GM12873 (cell line): Measurements from ENCODE around the gene SH3BP5L.

ENCODE experiments used
- TF ChIP-seq, protein P1 (sequence below): IDR thresholded peaks from 2 replicates; pipeline ENCODE4 v1.5.1; 2012; ENCODE audit warnings: low read depth, mild to moderate bottlenecking, moderate library complexity, low read length, control low read depth; ENCODE audit not compliant: insufficient read depth; ENCODE audit errors: missing control alignments

The SH3BP5L gene

DNA sequence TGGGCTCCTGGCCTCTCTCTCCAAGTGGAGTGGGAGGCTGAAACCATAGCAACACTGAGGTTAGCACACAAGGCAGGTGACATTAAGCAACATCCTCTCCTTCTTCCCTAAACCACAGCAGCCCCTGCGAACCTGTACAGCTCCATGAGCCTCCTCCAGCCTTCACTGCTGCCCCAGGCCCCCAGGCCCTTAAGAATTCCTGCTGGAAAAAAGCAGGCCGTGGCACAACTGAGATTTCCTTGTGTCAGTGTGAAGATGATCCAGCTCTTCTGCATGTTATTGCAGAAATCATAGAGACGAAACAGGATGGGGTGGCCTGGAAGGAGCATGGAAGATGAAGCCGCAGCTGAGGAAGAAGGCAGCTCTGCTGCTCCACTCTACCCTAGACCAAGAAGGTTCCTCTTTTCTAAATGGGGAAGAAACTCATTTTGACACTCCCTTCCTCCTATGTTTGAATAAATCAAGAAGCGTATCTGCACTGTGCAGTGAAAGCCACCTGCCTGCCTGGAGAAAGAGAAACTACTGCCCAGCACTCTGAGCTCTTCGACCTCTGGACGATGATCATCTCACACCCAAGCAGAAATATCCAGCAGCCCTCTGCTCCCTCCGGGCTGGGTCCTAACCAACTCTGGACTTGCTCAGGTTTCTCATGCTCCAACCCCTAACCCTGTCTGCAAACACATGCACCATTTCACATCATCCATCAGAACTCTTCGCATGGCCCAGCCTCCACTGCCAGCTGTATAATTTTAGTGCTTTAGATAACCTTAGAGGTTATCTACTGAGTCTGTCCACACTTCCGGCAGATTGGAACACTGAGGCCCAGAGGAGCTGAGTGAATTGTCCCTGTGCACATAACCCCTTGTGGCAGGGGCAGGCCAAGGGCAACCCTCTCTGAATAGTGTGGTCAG, 20.7 kb downstream of the SH3BP5L start:
- TF ChIP-seq, protein P1, sequence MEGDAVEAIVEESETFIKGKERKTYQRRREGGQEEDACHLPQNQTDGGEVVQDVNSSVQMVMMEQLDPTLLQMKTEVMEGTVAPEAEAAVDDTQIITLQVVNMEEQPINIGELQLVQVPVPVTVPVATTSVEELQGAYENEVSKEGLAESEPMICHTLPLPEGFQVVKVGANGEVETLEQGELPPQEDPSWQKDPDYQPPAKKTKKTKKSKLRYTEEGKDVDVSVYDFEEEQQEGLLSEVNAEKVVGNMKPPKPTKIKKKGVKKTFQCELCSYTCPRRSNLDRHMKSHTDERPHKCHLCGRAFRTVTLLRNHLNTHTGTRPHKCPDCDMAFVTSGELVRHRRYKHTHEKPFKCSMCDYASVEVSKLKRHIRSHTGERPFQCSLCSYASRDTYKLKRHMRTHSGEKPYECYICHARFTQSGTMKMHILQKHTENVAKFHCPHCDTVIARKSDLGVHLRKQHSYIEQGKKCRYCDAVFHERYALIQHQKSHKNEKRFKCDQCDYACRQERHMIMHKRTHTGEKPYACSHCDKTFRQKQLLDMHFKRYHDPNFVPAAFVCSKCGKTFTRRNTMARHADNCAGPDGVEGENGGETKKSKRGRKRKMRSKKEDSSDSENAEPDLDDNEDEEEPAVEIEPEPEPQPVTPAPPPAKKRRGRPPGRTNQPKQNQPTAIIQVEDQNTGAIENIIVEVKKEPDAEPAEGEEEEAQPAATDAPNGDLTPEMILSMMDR, result no peak

DNA sequence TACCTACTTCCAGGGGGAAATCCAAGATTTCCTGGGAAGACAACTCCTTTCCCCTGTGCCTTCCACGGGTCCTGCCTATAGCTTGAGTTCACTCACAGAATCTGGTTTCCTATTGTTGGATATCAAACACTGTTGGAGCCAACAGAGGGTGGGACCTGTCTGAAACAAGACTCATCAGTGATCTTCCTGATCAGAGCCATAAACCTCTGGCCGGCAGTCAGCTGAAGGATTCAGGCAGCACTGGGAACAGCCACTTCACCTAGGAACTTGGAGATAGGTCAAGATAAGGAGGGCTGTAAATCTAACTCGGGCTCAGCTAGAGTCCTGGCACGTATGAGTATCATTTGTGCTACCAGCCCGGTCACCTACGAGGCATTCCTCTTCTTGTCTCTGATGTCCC, 23.3 kb downstream of the SH3BP5L start:
- TF ChIP-seq, protein P1, result no peak

DNA sequence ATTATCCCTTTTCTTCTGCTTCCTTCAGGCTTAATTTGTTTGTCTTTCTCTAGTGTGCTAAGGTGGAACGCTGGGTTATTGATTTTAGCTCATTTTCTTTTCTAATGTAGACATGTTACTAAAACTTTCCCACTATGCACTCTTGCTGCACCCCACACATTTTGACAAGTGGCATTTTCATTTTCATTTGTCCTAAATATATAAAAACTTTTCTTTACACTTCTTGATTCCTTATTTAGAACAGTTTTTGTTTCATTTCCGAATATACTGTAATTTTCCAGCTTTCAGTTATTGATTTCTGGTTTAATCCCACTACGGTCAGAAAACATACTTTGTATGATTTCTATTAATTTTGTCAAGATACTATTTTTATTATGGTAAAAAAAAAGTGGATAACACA, 25.3 kb downstream of the SH3BP5L start:
- TF ChIP-seq, protein P1, result no peak

DNA sequence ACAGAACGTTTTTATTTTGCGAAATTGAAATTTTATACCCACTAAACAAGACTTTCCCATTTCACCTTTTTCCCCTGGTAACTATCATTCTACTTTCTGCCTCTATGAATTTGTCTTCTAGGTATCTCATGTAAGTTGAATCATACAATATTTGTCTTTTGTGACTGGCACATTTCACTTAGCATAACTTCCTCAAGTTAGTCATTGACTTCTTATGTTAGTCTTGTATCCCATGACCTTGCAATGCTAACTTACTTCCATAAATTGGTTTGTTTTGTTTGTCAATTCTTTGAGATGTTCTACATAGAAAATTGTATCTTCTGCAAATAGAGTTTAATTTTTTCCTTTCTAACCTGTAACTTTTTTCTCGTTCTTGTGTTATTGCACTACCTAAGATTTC, 26.9 kb downstream of the SH3BP5L start:
- TF ChIP-seq, protein P1, result no peak

DNA sequence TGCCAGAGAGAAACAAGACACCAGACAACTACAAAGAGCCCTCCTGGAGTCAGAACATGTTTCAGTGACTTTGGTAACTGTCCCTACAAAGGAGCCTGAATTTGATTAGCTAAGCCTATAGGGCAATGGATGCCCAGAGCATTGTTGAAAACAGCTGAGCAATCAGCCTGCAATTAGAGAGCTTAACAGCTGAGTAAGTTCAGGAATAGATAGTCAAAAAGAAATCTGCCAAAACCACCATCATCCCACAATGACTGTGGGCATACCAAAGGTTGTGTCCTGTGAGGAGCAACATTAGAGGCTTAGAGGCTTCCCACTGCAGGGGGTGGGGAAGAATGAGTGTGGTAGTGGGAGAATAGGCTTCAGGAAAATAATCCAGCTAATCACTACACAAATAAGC, 32.1 kb downstream of the SH3BP5L start:
- TF ChIP-seq, protein P1, result no peak

DNA sequence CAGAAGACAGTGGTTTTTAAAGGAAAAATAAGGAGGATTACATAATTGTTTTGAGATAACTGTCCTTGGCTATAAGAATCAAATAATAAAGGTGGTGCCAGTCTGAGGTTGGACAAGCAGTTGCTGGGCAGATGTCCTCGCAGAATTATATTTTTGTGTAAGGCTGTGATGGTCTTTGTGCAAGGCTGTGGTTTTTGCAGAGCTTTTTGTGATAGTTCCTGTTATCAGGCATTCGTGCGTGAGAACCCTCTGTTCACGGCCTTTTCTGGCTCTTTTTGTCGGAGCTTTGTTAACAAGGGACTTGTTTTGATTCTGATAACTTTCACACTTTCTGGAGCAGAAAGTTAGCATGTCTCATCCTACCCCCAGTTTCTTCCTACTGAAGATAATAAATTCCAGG, 33.4 kb downstream of the SH3BP5L start:
- TF ChIP-seq, protein P1, result no peak

DNA sequence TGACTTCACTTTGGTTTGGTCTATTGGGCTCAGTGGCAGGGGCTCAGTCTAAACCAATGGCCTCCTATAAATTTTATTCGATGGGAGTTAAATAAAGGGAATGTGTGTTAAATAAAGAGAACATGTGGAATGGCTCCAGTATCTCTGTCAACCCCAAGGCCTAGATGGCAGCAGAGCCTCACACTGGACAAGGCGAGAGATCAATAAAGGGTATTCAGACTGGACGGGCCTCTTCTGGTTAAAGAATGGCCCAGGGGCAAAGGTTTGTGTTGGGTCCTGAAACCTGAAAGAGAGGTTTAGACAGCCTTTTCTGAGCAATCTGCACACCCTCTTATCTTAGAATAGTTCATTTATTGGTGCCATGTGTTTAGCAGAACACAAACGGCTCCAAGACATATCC, 34.7 kb downstream of the SH3BP5L start:
- TF ChIP-seq, protein P1, result no peak
